H1 (cell line): ENCODE data around the gene RAD51B. TPM values are rescaled to one million over a fixed set of nuclear protein-coding genes. Genes with fewer than 3 reads are reported as not detected.

Experiments
- CTCF ChIA-PET: fragments of 300-600 bp; sonication (Branson Sonifier 250); formaldehyde crosslinking; loops from one replicate; lab custom pipeline; 2021; ENCODE audit not compliant: partially characterized antibody; lab: Charles Lee
- POLR2A ChIA-PET: fragments of 300-600 bp; sonication (Branson Sonifier 250); formaldehyde crosslinking; loops from one replicate; lab custom pipeline; 2021; ENCODE audit warnings: inconsistent platforms; ENCODE audit not compliant: partially characterized antibody; lab: Charles Lee
- DNase-seq, 2 experiments: peaks; one replicate each; pipeline versions ENCODE4 v3.0.0 to v3.0.0-alpha.2; 2010 to 2022; ENCODE audit warnings: low spot score in 2 of 2, low read depth in 1 of 2, mixed read lengths in 1 of 2
- FAIRE-seq: peaks from 2 replicates; lab custom pipeline; 2011; peaks lifted over from hg19 to GRCh38; lab: Jason Lieb, UNC
- H2AFZ ChIP-seq: 2 replicates; pipeline ENCODE4 v1.8.1; 2012; ENCODE audit warnings: low read length, inconsistent platforms
- H2AK5ac ChIP-seq: 2 replicates; pipeline ENCODE4 v1.6.1; 2013; ENCODE audit warnings: low read depth, low read length
- H2BK120ac ChIP-seq: replicated peaks from 2 replicates; pipeline ENCODE3; 2013; ENCODE audit warnings: low read depth, low read length, inconsistent platforms
- H2BK12ac ChIP-seq: 2 replicates; pipeline ENCODE4 v1.6.1; 2013; ENCODE audit warnings: low read depth, low read length
- H2BK15ac ChIP-seq: 2 replicates; pipeline ENCODE4 v1.6.1; 2013; ENCODE audit warnings: low read length
- H2BK20ac ChIP-seq: 2 replicates; pipeline ENCODE4 v1.6.1; 2013; ENCODE audit warnings: low read length
- H2BK5ac ChIP-seq: 2 replicates; pipeline ENCODE4 v1.6.1; 2013; ENCODE audit warnings: low read depth, low read length
- H3K14ac ChIP-seq: 2 replicates; pipeline ENCODE4 v1.6.1; 2013; ENCODE audit warnings: inconsistent platforms; ENCODE audit not compliant: insufficient read length
- H3K18ac ChIP-seq: 2 replicates; pipeline ENCODE4 v1.6.1; 2013; ENCODE audit warnings: low read length; ENCODE audit errors: extremely low read depth
- H3K23ac ChIP-seq: 2 replicates; pipeline ENCODE4 v1.6.1; 2013; ENCODE audit warnings: inconsistent platforms; ENCODE audit not compliant: insufficient read length
- H3K23me2 ChIP-seq: 2 replicates; pipeline ENCODE4 v1.6.1; 2013; ENCODE audit warnings: low read depth, low read length
- H3K27ac ChIP-seq: 2 replicates; pipeline ENCODE4 v1.6.1; 2011; ENCODE audit warnings: low read depth, low read length, inconsistent platforms
- H3K27me3 ChIP-seq, 4 experiments: replicated peaks in 1 of 4; 1 replicate in 1 of 4; 2 replicates in 3 of 4; pipeline versions ENCODE4 v1.6.1 to v1.8.1; 2011 to 2013; ENCODE audit warnings: low read length in 3 of 4, mild to moderate bottlenecking in 3 of 4, inconsistent platforms in 2 of 4, mixed read lengths in 2 of 4, moderate library complexity in 1 of 4; ENCODE audit not compliant: control insufficient read depth in 3 of 4, insufficient read depth in 3 of 4; ENCODE audit errors: extremely low read depth in 1 of 4
- H3K36me3 ChIP-seq, 4 experiments: 2 replicates each; pipeline versions ENCODE4 v1.6.1 to v1.8.1; 2011 to 2013; ENCODE audit warnings: mild to moderate bottlenecking in 4 of 4, low read length in 3 of 4, moderate library complexity in 2 of 4, control low read depth in 1 of 4, inconsistent platforms in 1 of 4; ENCODE audit not compliant: insufficient read depth in 4 of 4, control insufficient read depth in 2 of 4
- H3K4ac ChIP-seq: replicated peaks from 2 replicates; pipeline ENCODE3; 2013; ENCODE audit warnings: low read length, low read depth, mixed read lengths, inconsistent platforms; ENCODE audit not compliant: insufficient read length
- H3K4me1 ChIP-seq, 4 experiments: replicated peaks in 1 of 4; 1 replicate in 1 of 4; 2 replicates in 3 of 4; pipeline versions ENCODE4 v1.6.1 to v1.8.1; 2011 to 2013; ENCODE audit warnings: low read length in 3 of 4, inconsistent platforms in 2 of 4, mixed read lengths in 1 of 4; ENCODE audit not compliant: insufficient read depth in 4 of 4, control insufficient read depth in 3 of 4
- H3K4me2 ChIP-seq, 2 experiments: 2 replicates each; pipeline versions ENCODE4 v1.6.1 to v1.8.1; 2011 to 2013; ENCODE audit warnings: low read depth in 2 of 2, low read length in 2 of 2, control low read depth in 1 of 2, inconsistent platforms in 1 of 2, mild to moderate bottlenecking in 1 of 2; ENCODE audit not compliant: insufficient read depth in 1 of 2
- H3K4me3 ChIP-seq, 4 experiments: fragments of 200-600, 300-600 bp in 1 of 4; sonication (generic), shearing (Covaris generic), sonication (Bioruptor Twin) in 1 of 4; 2 replicates each; pipeline versions ENCODE4 v1.5.1 to v1.8.1; 2011 to 2016; ENCODE audit warnings: low read length in 4 of 4, low read depth in 3 of 4, control low read depth in 2 of 4, inconsistent platforms in 2 of 4, mild to moderate bottlenecking in 2 of 4, mixed read lengths in 1 of 4, moderate library complexity in 1 of 4; ENCODE audit not compliant: insufficient read depth in 2 of 4; ENCODE audit errors: extremely low read depth in 1 of 4
- H3K56ac ChIP-seq: replicated peaks from 2 replicates; pipeline ENCODE3; 2013; ENCODE audit warnings: low read depth, mild to moderate bottlenecking, mixed read lengths, low read length, inconsistent platforms; ENCODE audit not compliant: insufficient read length
- H3K79me1 ChIP-seq: 2 replicates; pipeline ENCODE4 v1.6.1; 2013; ENCODE audit warnings: low read depth, low read length, control low read depth
- H3K79me2 ChIP-seq, 2 experiments: 2 replicates each; pipeline versions ENCODE4 v1.6.1 to v1.8.1; 2012 to 2013; ENCODE audit warnings: low read length in 2 of 2, mild to moderate bottlenecking in 2 of 2, inconsistent platforms in 1 of 2; ENCODE audit not compliant: insufficient read depth in 2 of 2, control insufficient read depth in 1 of 2
- H3K9ac ChIP-seq, 4 experiments: replicated peaks in 1 of 4; 1 replicate in 1 of 4; 2 replicates in 3 of 4; pipeline versions ENCODE4 v1.6.1 to v1.8.1; 2011 to 2013; ENCODE audit warnings: low read depth in 3 of 4, low read length in 3 of 4, control low read depth in 2 of 4, mild to moderate bottlenecking in 2 of 4, moderate library complexity in 2 of 4, inconsistent platforms in 1 of 4; ENCODE audit errors: extremely low read depth in 1 of 4
- H3K9me3 ChIP-seq, 2 experiments: 2 replicates each; pipeline versions ENCODE4 v1.6.1 to v1.8.1; 2012 to 2013; ENCODE audit warnings: mild to moderate bottlenecking in 2 of 2, moderate library complexity in 2 of 2, control low read depth in 1 of 2, inconsistent platforms in 1 of 2, low read depth in 1 of 2, low read length in 1 of 2, mixed read lengths in 1 of 2; ENCODE audit not compliant: insufficient read depth in 2 of 2
- H4K20me1 ChIP-seq, 2 experiments: replicated peaks in 1 of 2; 2 replicates each; pipeline versions ENCODE3 to v1.8.1; 2011 to 2013; ENCODE audit warnings: inconsistent platforms in 2 of 2, low read length in 2 of 2, mild to moderate bottlenecking in 1 of 2; ENCODE audit not compliant: insufficient read depth in 2 of 2, control insufficient read depth in 1 of 2
- H4K5ac ChIP-seq: 2 replicates; pipeline ENCODE4 v1.6.1; 2013; ENCODE audit warnings: low read length, low read depth, mixed read lengths, inconsistent platforms; ENCODE audit not compliant: insufficient read length
- H4K8ac ChIP-seq: 2 replicates; pipeline ENCODE4 v1.8.0; 2013; ENCODE audit warnings: mild to moderate bottlenecking, moderate library complexity, low read length, inconsistent platforms; ENCODE audit not compliant: insufficient read depth; ENCODE audit errors: extremely low read depth
- H4K91ac ChIP-seq: replicated peaks from 2 replicates; pipeline ENCODE3; 2013; ENCODE audit warnings: low read length, mixed read lengths, inconsistent platforms; ENCODE audit not compliant: insufficient read length
- BACH1 ChIP-seq: IDR thresholded peaks from 2 replicates; pipeline ENCODE4 v1.6.1; 2012; ENCODE audit warnings: low read length, improper control_type of control experiment
- BCL11A ChIP-seq, 2 experiments: IDR thresholded peaks; one replicate each; pipeline ENCODE4 v1.6.1; 2011; ENCODE audit warnings: low read depth in 2 of 2, low read length in 2 of 2, mild to moderate bottlenecking in 2 of 2
- CBX8 ChIP-seq: fragments of 300-800, 300-1000 bp; sonication (generic); IDR thresholded peaks from 2 replicates; pipeline ENCODE4 v1.7.1; 2016; ENCODE audit warnings: low read depth, low read length, borderline replicate concordance
- HDAC2 ChIP-seq, 2 experiments: fragments of 300-600 bp in 1 of 2; sonication (generic) in 1 of 2; IDR thresholded peaks; 2 replicates each; pipeline ENCODE4 v1.6.1; 2011 to 2012; ENCODE audit warnings: low read depth in 2 of 2, low read length in 2 of 2, mild to moderate bottlenecking in 2 of 2, moderate library complexity in 2 of 2, borderline replicate concordance in 1 of 2, inconsistent platforms in 1 of 2
- HDAC6 ChIP-seq: IDR thresholded peaks from one replicate; pipeline ENCODE4 v1.7.1; 2012; ENCODE audit warnings: low read depth, mild to moderate bottlenecking, inconsistent platforms, low read length, moderate library complexity
- KDM4A ChIP-seq: IDR thresholded peaks from one replicate; pipeline ENCODE4 v1.7.1; 2012; ENCODE audit warnings: low read depth, mild to moderate bottlenecking, moderate library complexity, low read length, inconsistent platforms; ENCODE audit not compliant: severe bottlenecking
- SIX5 ChIP-seq: IDR thresholded peaks from 2 replicates; pipeline ENCODE4 v1.6.1; 2011; ENCODE audit warnings: mild to moderate bottlenecking, low read depth, low read length
- SP4 ChIP-seq: IDR thresholded peaks from 2 replicates; pipeline ENCODE4 v1.6.1; 2012; ENCODE audit warnings: low read length, inconsistent platforms
- WGBS, 2 experiments: shearing (Covaris generic) in 1 of 2; methylation state at CpG; one replicate each; pipeline versions ENCODE4 v1.1.6 to v1.1.7; 2013 to 2015; ENCODE audit warnings: low lambda C conversion rate in 2 of 2, mixed read lengths in 2 of 2, inconsistent platforms in 1 of 2, low coverage in 1 of 2, missing lambda C conversion rate in 1 of 2; ENCODE audit not compliant: insufficient replicate concordance in 2 of 2, insufficient coverage in 1 of 2, insufficient read length in 1 of 2; ENCODE audit errors: extremely low coverage in 1 of 2, missing lambda C conversion rate in 1 of 2; 5-methylcytosine and 5-hydroxymethylcytosine counted together
- polyA plus RNA-seq, 7 experiments: library from polyadenylated mRNA; depleted of rRNA in 3 of 7; stranded (reverse) in 5 of 7; unstranded in 2 of 7; fragments of >200 nt in 5 of 7; fragments of 200-250 nt in 2 of 7; gene quantifications; 1 replicate in 5 of 7; 2 replicates in 1 of 7; 4 replicates in 1 of 7; pipeline versions ENCODE4 v1.2.1 to v1.2.3, GENCODE V29; 2011 to 2013; ENCODE audit warnings: missing spikeins in 2 of 7, mixed read lengths in 2 of 7
- total RNA-seq: library from RNA; stranded (reverse); fragmentation: NEBNext Ultra II Directional; extraction: Animal tissue kit (Norgen Biotek cat#: 25700); gene quantifications from 2 replicates; pipeline ENCODE4 v1.2.1, GENCODE V29; 2021

RAD51B gene
- total and polyA plus RNA-seq, 2 of the 8 experiments (the other 6 are each of a cell fraction or from before 2014, with no cell fraction given): 3.9 to 14.9 TPM

DNA sequence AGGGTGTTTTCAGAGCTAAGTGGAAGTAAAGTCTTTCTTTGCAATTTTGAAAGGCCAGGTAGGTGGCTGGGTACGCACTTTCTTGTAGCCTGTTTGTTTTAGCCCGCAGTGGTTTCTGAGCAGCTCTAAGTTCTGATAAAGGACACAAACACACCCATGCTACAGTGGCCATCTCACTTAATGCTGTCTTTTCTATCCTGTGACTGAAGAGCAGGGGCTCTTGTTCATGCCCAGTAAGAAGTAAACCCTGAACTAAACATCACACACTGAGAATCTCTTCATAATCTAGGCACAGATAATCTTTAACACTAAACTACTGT lies 427.2 kb downstream of the RAD51B start:
- no peak overlapping the region for H2AK5ac ChIP-seq
- TF ChIP-seq HDAC6 (no peak), BCL11A (IDR thresholded peaks at IDR 0.05; ENCODE audit: low read depth in 2 of 2, low read length in 2 of 2) (no peak), SP4 (no peak), KDM4A (no peak), HDAC2 (IDR thresholded peaks at IDR 0.05; ENCODE audit: borderline replicate concordance in 1 of 2, low read depth in 2 of 2, low read length in 2 of 2) (no peak), SIX5 (no peak), CBX8 (no peak), BACH1 (no peak)
- no peaks in the 10 kb centered on the region; a peak in 1 of 4 replicates for H3K9me3 ChIP-seq
- H3K4ac ChIP-seq: no peak overlapping the region
- H3K23ac ChIP-seq: no peak overlapping the region
- H4K8ac ChIP-seq: no peak overlapping the region
- whole genome bisulfite sequencing, 2 experiments: 91% methylated on average over 2 of the region's 2 CpGs; no CpG with 5 or more reads in 1 of the 2 experiments
- H3K4me2 ChIP-seq: no peak overlapping the region
- H3K14ac ChIP-seq: no peak overlapping the region
- no peak overlapping the region for H3K4me3 ChIP-seq
- FAIRE-seq (no peak), DNase-seq (no peak)
- H2BK20ac ChIP-seq: no peak overlapping the region
- H3K9ac ChIP-seq: no peak overlapping the region
- no peaks in the 10 kb centered on the region for H3K23me2 ChIP-seq
- no peaks in the 10 kb centered on the region for H3K36me3 ChIP-seq
- H3K79me2 ChIP-seq: no peaks in the 10 kb centered on the region
- H2AFZ ChIP-seq: no peak overlapping the region
- H3K27me3 ChIP-seq: no peaks in the 10 kb centered on the region
- CTCF ChIA-PET: interaction anchor here (0.5 to 3.2 kb wide), 16 partner anchors 14 to 607 kb away, joined by 3 to 9 read pairs (median 4); no protein-coding TSS in a partner anchor
- no peak overlapping the region for H4K91ac ChIP-seq
- H3K27ac ChIP-seq: no peak overlapping the region
- peaks cover 2 to 20% (median 13%) of the 10 kb centered on the region in 4 experiments; a peak in 5 of 7 replicates for H3K4me1 ChIP-seq
- no peak overlapping the region for H2BK15ac ChIP-seq
- H2BK120ac ChIP-seq: no peak overlapping the region
- POLR2A ChIA-PET: interaction anchor here (0.7 to 2.4 kb wide), 3 partner anchors 546 to 632 kb away, joined by 3 to 6 read pairs (median 4); partner anchors contain the start of gene ZFP36L1
- H2BK12ac ChIP-seq: no peak overlapping the region
- H3K79me1 ChIP-seq: no peaks in the 10 kb centered on the region
- no peaks in the 10 kb centered on the region for H4K20me1 ChIP-seq
- H4K5ac ChIP-seq: no peak overlapping the region
- no peak overlapping the region for H3K18ac ChIP-seq
- no peak overlapping the region for H3K56ac ChIP-seq
- no peak overlapping the region for H2BK5ac ChIP-seq
